ENCODE data around the gene BCL11A. TPM values are rescaled to one million over a fixed set of nuclear protein-coding genes. Genes with fewer than 3 reads are reported as not detected.

The BCL11A gene
- total and polyA plus RNA-seq, 4 donors, result 0.08 to 8.5 (median 0.47) TPM

DNA sequence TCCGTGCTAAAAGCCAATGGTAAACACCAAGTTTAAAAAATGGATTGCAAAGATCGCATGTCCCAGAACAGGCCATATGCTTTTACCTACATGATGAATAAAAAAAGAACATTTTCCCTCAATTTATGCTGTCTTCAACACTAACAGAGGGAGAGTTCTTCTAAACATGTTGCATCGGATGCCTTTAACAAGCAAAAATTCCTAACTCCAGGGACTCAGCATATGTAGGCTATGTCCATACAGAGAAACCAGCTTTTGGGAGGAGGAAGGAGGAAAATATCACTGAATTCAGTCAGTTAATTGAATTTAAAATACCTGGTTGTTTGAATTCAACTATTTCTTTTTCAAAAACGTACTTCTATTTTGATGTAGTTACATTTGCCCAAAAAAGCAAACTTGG is 28.6 kb downstream of the BCL11A start:
- H3K27ac ChIP-seq (ENCODE audit: low read depth in 1 of 2, low read length in 2 of 2), result no peak overlapping the region
- no peak overlapping the region for H3K4me3 ChIP-seq (ENCODE audit: low read depth in 1 of 3, low read length in 3 of 3)
- H3K36me3 ChIP-seq (ENCODE audit: control insufficient read depth in 4 of 4, insufficient read depth in 3 of 4, low read depth in 1 of 4, low read length in 3 of 4), result no peaks in the 10 kb centered on the region
- H3K9me3 ChIP-seq (ENCODE audit: control insufficient read depth in 4 of 4, low read length in 3 of 4), result no peaks in the 10 kb centered on the region
- no peak for DNase-seq (ENCODE audit: low spot score)
- peaks cover 0 to 10% (median 2%) of the 10 kb centered on the region in 4 donors for H3K4me1 ChIP-seq (ENCODE audit: control insufficient read depth in 4 of 4, insufficient read depth in 4 of 4, low read length in 3 of 4)
- 88% methylated on average over 4 of the region's 4 CpGs for WGBS
- TF ChIP-seq NR2F2 (IDR thresholded peaks at IDR 0.05) (no peak), HNF4A (conservative IDR thresholded peaks at IDR 0.05) (no peak), SP1 (IDR thresholded peaks at IDR 0.05) (no peak), YY1 (IDR thresholded peaks at IDR 0.05) (no peak), RXRA (IDR thresholded peaks at IDR 0.05) (no peak), GABPA (IDR thresholded peaks at IDR 0.05 in 1 of 2, conservative IDR thresholded peaks at IDR 0.05 in 1 of 2) (no peak), FOXA2 (IDR thresholded peaks at IDR 0.05) (no peak), FOXA1 (IDR thresholded peaks at IDR 0.05) (no peak), TAF1 (conservative IDR thresholded peaks at IDR 0.05) (no peak), RAD21 (IDR thresholded peaks at IDR 0.05) (no peak), JUND (IDR thresholded peaks at IDR 0.05) (no peak), HNF4G (IDR thresholded peaks at IDR 0.05) (no peak)
- TF ChIP-seq, protein P1, sequence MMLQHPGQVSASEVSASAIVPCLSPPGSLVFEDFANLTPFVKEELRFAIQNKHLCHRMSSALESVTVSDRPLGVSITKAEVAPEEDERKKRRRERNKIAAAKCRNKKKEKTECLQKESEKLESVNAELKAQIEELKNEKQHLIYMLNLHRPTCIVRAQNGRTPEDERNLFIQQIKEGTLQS (IDR thresholded peaks at IDR 0.05), result no peak
- TF ChIP-seq, protein P2, sequence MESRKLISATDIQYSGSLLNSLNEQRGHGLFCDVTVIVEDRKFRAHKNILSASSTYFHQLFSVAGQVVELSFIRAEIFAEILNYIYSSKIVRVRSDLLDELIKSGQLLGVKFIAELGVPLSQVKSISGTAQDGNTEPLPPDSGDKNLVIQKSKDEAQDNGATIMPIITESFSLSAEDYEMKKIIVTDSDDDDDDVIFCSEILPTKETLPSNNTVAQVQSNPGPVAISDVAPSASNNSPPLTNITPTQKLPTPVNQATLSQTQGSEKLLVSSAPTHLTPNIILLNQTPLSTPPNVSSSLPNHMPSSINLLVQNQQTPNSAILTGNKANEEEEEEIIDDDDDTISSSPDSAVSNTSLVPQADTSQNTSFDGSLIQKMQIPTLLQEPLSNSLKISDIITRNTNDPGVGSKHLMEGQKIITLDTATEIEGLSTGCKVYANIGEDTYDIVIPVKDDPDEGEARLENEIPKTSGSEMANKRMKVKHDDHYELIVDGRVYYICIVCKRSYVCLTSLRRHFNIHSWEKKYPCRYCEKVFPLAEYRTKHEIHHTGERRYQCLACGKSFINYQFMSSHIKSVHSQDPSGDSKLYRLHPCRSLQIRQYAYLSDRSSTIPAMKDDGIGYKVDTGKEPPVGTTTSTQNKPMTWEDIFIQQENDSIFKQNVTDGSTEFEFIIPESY (IDR thresholded peaks at IDR 0.05), result no peak
- TF ChIP-seq, protein P3, sequence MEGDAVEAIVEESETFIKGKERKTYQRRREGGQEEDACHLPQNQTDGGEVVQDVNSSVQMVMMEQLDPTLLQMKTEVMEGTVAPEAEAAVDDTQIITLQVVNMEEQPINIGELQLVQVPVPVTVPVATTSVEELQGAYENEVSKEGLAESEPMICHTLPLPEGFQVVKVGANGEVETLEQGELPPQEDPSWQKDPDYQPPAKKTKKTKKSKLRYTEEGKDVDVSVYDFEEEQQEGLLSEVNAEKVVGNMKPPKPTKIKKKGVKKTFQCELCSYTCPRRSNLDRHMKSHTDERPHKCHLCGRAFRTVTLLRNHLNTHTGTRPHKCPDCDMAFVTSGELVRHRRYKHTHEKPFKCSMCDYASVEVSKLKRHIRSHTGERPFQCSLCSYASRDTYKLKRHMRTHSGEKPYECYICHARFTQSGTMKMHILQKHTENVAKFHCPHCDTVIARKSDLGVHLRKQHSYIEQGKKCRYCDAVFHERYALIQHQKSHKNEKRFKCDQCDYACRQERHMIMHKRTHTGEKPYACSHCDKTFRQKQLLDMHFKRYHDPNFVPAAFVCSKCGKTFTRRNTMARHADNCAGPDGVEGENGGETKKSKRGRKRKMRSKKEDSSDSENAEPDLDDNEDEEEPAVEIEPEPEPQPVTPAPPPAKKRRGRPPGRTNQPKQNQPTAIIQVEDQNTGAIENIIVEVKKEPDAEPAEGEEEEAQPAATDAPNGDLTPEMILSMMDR (IDR thresholded peaks at IDR 0.05; ENCODE audit: low read depth, low read length, missing input control), result no peak
- TF ChIP-seq, protein P4, sequence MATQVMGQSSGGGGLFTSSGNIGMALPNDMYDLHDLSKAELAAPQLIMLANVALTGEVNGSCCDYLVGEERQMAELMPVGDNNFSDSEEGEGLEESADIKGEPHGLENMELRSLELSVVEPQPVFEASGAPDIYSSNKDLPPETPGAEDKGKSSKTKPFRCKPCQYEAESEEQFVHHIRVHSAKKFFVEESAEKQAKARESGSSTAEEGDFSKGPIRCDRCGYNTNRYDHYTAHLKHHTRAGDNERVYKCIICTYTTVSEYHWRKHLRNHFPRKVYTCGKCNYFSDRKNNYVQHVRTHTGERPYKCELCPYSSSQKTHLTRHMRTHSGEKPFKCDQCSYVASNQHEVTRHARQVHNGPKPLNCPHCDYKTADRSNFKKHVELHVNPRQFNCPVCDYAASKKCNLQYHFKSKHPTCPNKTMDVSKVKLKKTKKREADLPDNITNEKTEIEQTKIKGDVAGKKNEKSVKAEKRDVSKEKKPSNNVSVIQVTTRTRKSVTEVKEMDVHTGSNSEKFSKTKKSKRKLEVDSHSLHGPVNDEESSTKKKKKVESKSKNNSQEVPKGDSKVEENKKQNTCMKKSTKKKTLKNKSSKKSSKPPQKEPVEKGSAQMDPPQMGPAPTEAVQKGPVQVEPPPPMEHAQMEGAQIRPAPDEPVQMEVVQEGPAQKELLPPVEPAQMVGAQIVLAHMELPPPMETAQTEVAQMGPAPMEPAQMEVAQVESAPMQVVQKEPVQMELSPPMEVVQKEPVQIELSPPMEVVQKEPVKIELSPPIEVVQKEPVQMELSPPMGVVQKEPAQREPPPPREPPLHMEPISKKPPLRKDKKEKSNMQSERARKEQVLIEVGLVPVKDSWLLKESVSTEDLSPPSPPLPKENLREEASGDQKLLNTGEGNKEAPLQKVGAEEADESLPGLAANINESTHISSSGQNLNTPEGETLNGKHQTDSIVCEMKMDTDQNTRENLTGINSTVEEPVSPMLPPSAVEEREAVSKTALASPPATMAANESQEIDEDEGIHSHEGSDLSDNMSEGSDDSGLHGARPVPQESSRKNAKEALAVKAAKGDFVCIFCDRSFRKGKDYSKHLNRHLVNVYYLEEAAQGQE (IDR thresholded peaks at IDR 0.05), result no peak
- H3K27me3 ChIP-seq (ENCODE audit: control insufficient read depth in 4 of 4, insufficient read depth in 4 of 4, low read length in 3 of 4), result peaks cover 0 to 2% (median 0%) of the 10 kb centered on the region in 4 donors
- H3K9ac ChIP-seq (ENCODE audit: low read depth in 1 of 2, low read length in 2 of 2), result no peak overlapping the region

DNA sequence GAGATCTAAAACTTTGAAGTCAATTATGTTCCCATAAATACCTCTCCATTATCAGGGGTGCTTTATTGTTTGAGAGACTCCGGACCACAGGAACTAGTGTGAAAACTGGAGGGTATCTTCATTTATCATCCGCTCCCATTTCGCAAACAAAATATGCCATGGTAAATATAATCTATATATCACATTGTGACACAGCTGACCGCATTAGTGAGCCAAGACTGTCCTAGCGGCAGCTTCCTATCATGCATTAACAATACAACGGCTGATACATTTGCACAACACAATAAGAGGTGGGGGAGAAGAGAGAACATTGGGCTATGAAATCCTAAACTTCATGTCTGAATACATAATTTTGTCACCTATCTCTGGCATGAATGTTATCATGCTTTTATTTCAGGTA is 29.5 kb downstream of the BCL11A start:
- Histone ChIP-seq H3K36me3 (ENCODE audit: control insufficient read depth in 4 of 4, insufficient read depth in 3 of 4, low read depth in 1 of 4, low read length in 3 of 4) (no peaks in the 10 kb centered on the region), H3K4me3 (ENCODE audit: low read depth in 1 of 3, low read length in 3 of 3) (no peak overlapping the region), H3K27me3 (ENCODE audit: control insufficient read depth in 4 of 4, insufficient read depth in 4 of 4, low read length in 3 of 4) (peaks cover 0 to 2% (median 0%) of the 10 kb centered on the region in 4 donors), H3K4me1 (ENCODE audit: control insufficient read depth in 4 of 4, insufficient read depth in 4 of 4, low read length in 3 of 4) (peaks cover 0 to 8% (median 0%) of the 10 kb centered on the region in 4 donors), H3K9ac (ENCODE audit: low read depth in 1 of 2, low read length in 2 of 2) (no peak overlapping the region), H3K9me3 (ENCODE audit: control insufficient read depth in 4 of 4, low read length in 3 of 4) (no peaks in the 10 kb centered on the region), H3K27ac (ENCODE audit: low read depth in 1 of 2, low read length in 2 of 2) (no peak overlapping the region)
- no peak for DNase-seq (ENCODE audit: low spot score)
- WGBS, result 86% methylated on average over 6 of the region's 6 CpGs
- TF ChIP-seq EGR1 (IDR thresholded peaks at IDR 0.05; ENCODE audit: low read depth in 2 of 2), result no peak

All from liver (tissue), 9 donors.